ENCODE results near the gene FAP.

GRCh38 chr2:162221064-162221463 lies 22.2 kb downstream of the FAP start:
- TF ChIP-seq, protein P1, sequence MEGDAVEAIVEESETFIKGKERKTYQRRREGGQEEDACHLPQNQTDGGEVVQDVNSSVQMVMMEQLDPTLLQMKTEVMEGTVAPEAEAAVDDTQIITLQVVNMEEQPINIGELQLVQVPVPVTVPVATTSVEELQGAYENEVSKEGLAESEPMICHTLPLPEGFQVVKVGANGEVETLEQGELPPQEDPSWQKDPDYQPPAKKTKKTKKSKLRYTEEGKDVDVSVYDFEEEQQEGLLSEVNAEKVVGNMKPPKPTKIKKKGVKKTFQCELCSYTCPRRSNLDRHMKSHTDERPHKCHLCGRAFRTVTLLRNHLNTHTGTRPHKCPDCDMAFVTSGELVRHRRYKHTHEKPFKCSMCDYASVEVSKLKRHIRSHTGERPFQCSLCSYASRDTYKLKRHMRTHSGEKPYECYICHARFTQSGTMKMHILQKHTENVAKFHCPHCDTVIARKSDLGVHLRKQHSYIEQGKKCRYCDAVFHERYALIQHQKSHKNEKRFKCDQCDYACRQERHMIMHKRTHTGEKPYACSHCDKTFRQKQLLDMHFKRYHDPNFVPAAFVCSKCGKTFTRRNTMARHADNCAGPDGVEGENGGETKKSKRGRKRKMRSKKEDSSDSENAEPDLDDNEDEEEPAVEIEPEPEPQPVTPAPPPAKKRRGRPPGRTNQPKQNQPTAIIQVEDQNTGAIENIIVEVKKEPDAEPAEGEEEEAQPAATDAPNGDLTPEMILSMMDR (IDR thresholded peaks at IDR 0.05): peak; percentile 34 to 81 (median 66)
- no peak for TF ChIP-seq POLR2A (IDR thresholded peaks at IDR 0.05)
